Upper lobe of right lung (tissue), 1 donor: ENCODE data around the gene ANKRD13B. TPM values are rescaled to one million over a fixed set of nuclear protein-coding genes. Genes with fewer than 3 reads are reported as not detected.
A peak's percentile ranks its signal among the peaks of the same experiment; 100 is the strongest.

Experiments used
- ATAC-seq: fragments of 200-7000 bp; cut with Tn5 transposase; one replicate; pipeline ENCODE4 v1.9.1; 2020; ENCODE audit warnings: mild to moderate bottlenecking, moderate library complexity
- DNase-seq: peaks from one replicate; pipeline ENCODE4 v3.0.0-alpha.2; 2020
- H3K27ac ChIP-seq: fragments of 200-600 bp; one replicate; pipeline ENCODE4 v1.8.0; 2022
- H3K27me3 ChIP-seq: fragments of 200-600 bp; one replicate; pipeline ENCODE4 v1.8.0; 2022; ENCODE audit warnings: mild to moderate bottlenecking
- H3K36me3 ChIP-seq: fragments of 200-600 bp; one replicate; pipeline ENCODE4 v1.8.0; 2022
- H3K4me1 ChIP-seq: fragments of 200-600 bp; one replicate; pipeline ENCODE4 v1.8.0; 2022
- H3K4me3 ChIP-seq: fragments of 200-600 bp; one replicate; pipeline ENCODE4 v1.8.0; 2022; ENCODE audit warnings: mild to moderate bottlenecking
- H3K9me3 ChIP-seq: fragments of 200-600 bp; one replicate; pipeline ENCODE4 v1.8.0; 2022
- intact Hi-C: fragments of 100-400 bp; cut with DNase I; formaldehyde crosslinking; loops from one replicate; pipeline ENCODE4 v1.11.0; 2022
- total RNA-seq: library from RNA; stranded (reverse); fragmentation: NEBNext Ultra II Directional; extraction: Animal tissue kit (Norgen Biotek cat#: 25700); gene quantifications from one replicate; pipeline ENCODE4 v1.2.1, GENCODE V29; 2021
- TF ChIP-seq, protein P1 (sequence below): fragments of 200-600 bp; IDR thresholded peaks from one replicate; pipeline ENCODE4 v1.8.0; 2022; ENCODE audit warnings: antibody characterized with exemption
- donor health status: DM: no; HTN: yes; CAD: no; lungs with severe emphysema.

ANKRD13B gene
- total RNA-seq, 1 donor from 2014 or later: 6.8 TPM

DNA sequence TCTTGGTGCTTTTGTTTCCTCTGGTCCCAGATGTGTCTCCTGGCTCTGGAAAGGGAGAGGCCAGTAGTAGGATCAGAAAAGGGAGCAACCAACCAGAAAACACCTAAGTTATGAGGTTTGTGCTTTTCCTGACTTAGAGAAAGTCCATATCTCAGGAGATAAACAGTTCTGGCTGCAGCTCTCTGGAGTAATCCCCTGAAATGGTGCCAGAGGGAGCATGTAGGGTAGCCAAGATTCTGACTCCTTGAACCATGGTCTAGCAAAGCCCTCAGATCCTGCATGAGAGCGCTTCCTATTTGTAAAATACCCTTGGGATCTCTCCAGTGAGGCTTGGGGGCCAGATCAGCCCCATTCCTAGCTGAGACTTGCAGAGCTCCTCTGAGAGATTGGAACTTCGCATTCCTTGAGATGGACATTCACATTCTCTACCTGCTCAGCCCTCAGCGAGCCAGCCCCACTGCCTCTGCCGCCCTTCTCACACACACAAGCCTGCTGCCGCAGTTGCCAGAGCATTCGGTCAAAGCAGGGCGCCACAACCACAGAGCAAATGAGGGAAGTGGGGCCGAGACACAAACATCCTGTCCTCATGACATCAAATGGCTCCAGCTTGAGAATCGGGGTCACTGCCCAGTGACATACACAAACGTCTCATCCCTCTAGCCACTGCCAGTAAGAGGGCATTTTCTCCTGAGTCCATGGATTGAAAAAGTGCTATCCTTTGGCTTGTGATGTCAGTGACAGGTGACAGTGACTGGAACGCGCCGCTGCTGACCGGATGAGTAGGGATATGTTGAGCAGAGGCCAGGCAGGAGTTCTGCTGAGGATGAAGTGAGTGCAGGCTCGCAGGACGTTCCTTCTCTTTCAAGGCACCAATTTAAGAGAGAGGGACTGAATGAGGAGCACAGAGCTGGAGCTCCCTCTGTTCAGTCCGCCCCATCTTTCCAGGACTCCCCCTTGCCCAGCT lies 31.1 kb upstream of the ANKRD13B start:
- H3K4me1 ChIP-seq: peaks cover 42% of the 10 kb centered on the region
- intact Hi-C loops: no loop called here
- H3K27ac ChIP-seq: peak overlapping the region; percentile 26
- peak; percentile 65 for DNase-seq
- peak; percentile 6 for ATAC-seq
- TF ChIP-seq, protein P1, sequence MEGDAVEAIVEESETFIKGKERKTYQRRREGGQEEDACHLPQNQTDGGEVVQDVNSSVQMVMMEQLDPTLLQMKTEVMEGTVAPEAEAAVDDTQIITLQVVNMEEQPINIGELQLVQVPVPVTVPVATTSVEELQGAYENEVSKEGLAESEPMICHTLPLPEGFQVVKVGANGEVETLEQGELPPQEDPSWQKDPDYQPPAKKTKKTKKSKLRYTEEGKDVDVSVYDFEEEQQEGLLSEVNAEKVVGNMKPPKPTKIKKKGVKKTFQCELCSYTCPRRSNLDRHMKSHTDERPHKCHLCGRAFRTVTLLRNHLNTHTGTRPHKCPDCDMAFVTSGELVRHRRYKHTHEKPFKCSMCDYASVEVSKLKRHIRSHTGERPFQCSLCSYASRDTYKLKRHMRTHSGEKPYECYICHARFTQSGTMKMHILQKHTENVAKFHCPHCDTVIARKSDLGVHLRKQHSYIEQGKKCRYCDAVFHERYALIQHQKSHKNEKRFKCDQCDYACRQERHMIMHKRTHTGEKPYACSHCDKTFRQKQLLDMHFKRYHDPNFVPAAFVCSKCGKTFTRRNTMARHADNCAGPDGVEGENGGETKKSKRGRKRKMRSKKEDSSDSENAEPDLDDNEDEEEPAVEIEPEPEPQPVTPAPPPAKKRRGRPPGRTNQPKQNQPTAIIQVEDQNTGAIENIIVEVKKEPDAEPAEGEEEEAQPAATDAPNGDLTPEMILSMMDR: no peak
- H3K9me3 ChIP-seq: no peaks in the 10 kb centered on the region
- no peak overlapping the region for H3K4me3 ChIP-seq
- H3K36me3 ChIP-seq: peaks cover 5% of the 10 kb centered on the region
- H3K27me3 ChIP-seq: no peaks in the 10 kb centered on the region

DNA sequence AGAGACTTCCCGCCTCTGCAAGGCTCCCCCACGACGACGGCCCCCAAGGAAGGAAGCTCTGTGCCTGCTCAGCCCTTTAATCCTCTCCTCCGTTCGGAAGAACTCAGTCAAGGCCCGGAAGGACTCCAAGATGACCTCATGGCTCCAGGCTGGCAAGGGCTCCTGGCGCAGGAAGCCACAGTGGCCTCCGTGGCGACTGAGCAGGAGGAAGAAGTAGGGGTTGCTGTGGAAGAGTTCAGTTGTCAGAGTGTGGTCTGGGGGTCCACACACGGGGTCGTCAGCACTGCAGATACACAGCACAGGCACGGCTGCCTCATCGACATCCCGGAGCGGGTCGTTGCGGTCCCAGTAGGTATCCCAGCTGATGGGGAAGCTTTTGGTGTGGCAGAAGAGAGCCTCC lies 30.3 kb upstream of the ANKRD13B start:
- TF ChIP-seq, protein P1: no peak
- peak; percentile 57 for DNase-seq
- ATAC-seq: no peak
- Histone ChIP-seq H3K36me3 (peaks cover 5% of the 10 kb centered on the region), H3K4me1 (peaks cover 42% of the 10 kb centered on the region), H3K4me3 (no peak overlapping the region), H3K27ac (peak overlapping the region; percentile 26), H3K9me3 (no peaks in the 10 kb centered on the region), H3K27me3 (no peaks in the 10 kb centered on the region)
- intact Hi-C loops: no loop called here

DNA sequence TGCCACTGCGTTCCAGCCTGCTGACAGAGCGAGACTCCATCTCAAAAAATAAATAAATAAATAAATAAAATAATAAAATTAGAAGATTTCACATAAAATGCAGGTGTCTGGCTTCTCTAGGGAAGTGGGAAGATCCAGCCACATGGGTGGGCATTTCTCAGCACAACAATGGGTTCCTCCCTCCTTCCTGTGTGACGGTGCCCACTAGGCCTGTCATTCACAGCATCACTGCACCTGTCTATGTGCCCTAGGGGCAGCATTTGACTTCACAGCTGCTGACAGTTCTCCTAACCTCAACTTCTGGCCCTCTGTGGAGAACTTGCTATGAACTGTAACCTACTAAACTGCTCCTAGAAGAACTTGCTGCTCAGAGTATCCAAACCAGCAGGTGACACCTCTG lies 29.1 kb upstream of the ANKRD13B start:
- ATAC-seq (no peak), DNase-seq (no peak)
- Histone ChIP-seq H3K4me3 (no peak overlapping the region), H3K9me3 (no peaks in the 10 kb centered on the region), H3K36me3 (peaks cover 5% of the 10 kb centered on the region), H3K4me1 (peaks cover 42% of the 10 kb centered on the region), H3K27ac (no peak overlapping the region), H3K27me3 (no peaks in the 10 kb centered on the region)
- intact Hi-C loops: no loop called here
- TF ChIP-seq, protein P1: no peak

DNA sequence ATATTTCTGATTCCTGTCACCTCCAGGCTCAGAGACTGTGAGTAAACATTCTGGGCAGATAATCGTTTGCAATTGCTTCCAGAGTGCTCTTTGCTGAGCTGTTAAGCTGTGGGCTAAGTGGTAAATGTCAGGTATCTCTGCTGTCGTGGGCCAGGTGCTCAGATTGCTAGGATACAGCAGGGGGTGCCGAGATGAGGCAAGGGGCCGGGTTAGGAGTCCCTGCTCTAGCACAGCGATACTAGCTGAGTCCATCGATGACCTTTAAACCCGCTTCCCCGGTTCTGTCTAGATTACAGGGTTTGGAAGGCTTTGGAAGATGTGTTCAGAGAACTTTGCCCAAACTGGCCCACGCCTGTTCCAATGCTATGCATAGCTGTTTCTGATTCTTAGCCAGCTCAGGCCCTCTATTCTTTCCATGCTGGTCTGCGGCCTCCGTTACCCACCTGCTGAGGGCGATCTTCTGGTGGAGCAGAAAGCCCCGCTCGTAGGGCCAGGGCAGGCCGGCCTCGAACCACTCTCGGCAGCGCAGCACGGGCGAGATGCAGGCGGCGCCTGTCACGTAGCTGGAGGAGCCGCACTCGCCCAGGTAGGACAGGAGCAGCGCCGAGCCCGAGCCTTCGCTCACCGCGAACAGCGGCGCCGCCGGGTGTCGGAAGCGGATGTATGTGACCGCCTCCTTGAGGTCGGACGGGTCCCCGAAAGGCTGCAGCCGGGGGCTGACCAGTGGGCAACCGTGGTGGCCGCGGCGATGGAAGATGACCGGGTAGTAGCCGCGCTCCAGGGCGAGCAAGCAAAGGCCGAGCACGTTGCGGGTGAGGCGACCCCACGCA lies 27.1 kb upstream of the ANKRD13B start:
- H3K4me1 ChIP-seq: peaks cover 50% of the 10 kb centered on the region
- TF ChIP-seq, protein P1: peak; percentile 13
- peak; percentile 13 for ATAC-seq
- peak overlapping the region; percentile 76 for H3K4me3 ChIP-seq
- no peaks in the 10 kb centered on the region for H3K27me3 ChIP-seq
- peak overlapping the region; percentile 81 for H3K27ac ChIP-seq
- peaks cover 5% of the 10 kb centered on the region for H3K36me3 ChIP-seq
- intact Hi-C loops: no loop called here
- no peaks in the 10 kb centered on the region for H3K9me3 ChIP-seq
- peak; percentile 83 for DNase-seq

DNA sequence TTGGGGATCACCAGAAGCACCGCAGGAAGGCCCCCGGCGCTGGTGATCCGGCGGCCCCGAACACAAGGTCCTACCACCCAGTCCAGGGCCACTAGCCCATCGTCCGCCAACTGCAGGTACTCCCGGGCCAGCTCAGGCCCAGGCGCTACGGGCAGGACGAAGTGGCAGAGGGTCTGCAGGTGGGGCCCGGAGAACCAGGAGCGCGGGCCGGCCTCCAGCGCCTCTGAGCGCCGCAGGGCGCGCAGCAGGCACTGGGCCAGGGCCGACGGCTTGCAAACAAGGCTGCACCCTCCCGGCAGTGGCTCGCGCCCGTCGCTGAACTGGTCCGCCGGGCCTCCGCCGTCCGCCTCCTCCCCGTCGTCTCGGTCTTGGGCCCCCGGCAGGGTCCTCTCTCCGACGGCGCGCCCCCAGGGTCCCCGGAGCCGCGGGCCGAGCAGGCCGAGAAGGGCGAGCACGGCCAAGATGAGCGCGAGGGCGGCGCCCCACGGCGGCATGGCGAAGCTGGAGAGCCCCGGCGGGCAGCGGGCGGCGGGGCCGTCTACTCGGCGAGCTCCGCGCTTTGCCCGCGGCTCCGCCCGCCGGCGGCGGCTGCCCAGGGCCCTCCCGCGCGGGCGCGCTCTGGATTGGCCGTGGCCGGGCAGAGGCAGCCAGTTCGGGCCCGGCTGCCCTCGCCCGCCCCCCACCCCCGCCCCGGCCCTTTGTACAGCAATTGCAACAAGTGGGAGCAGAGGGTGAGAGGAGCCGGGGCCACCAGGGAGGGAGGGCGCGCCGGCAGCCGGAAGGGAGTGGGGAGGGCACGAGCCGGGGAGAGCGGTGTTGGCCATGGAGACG lies 26.2 kb upstream of the ANKRD13B start, which contains the start of gene ABHD15:
ABHD15 (minus strand) TSS at position 565 of the 831 bp plus-strand sequence; CDS start at position 494, 71 bp downstream.
- Histone ChIP-seq H3K4me1 (peaks cover 45% of the 10 kb centered on the region), H3K9me3 (no peaks in the 10 kb centered on the region), H3K4me3 (peak within 1 kb of the TSS; percentile 76), H3K27me3 (no peaks in the 10 kb centered on the region), H3K27ac (peak within 1 kb of the TSS; percentile 81), H3K36me3 (peaks cover 5% of the 10 kb centered on the region)
- DNase-seq: peak; percentile 92
- peak; percentile 78 for ATAC-seq
- intact Hi-C loops: no loop called here
- TF ChIP-seq, protein P1: no peak
